CD4-positive, alpha-beta T cell treated with Interleukin-15 for 4 hours (primary cell): ENCODE data around the gene BTD.
"Not testable (repeated sequence)": the region's sequence is repeated elsewhere in the genome, so short reads cannot be mapped to it uniquely, and the experiment has no call there.

Experiments used
- DNase-seq: peaks from one replicate; pipeline ENCODE4 v3.0.0-alpha.2; 2020; ENCODE audit warnings: low spot score

The BTD gene

GRCh38 chr3:15602816-15603215 lies 1.3 kb downstream of the BTD start:
- not testable (repeated sequence) for DNase-seq

GRCh38 chr3:15604584-15604983 lies 3.0 kb downstream of the BTD start:
- DNase-seq: not testable (repeated sequence)

GRCh38 chr3:15606434-15606891 lies 4.9 kb downstream of the BTD start:
- DNase-seq: no peak

- no peak for DNase-seq
These were observed 8.7 kb downstream of the BTD start for GRCh38 chr3:15610082-15610759.

GRCh38 chr3:15611018-15611417 lies 9.5 kb downstream of the BTD start:
- no peak for DNase-seq

- DNase-seq: no peak
These were observed 10.5 kb downstream of the BTD start for GRCh38 chr3:15612001-15612400.

- no peak for DNase-seq
These were observed 13.4 kb downstream of the BTD start for GRCh38 chr3:15614958-15615357.

GRCh38 chr3:15616053-15616452 lies 14.5 kb downstream of the BTD start:
- DNase-seq: no peak

GRCh38 chr3:15619659-15620464 lies 18.3 kb downstream of the BTD start:
- DNase-seq: not testable (repeated sequence)

GRCh38 chr3:15623535-15624440 lies 22.2 kb downstream of the BTD start:
- peak; percentile 35 for DNase-seq

- DNase-seq: no peak
These were observed 27.4 kb downstream of the BTD start for GRCh38 chr3:15628967-15629366.

GRCh38 chr3:15629860-15630597 lies 28.5 kb downstream of the BTD start:
- DNase-seq: peak; percentile 81

GRCh38 chr3:15630646-15631350 lies 29.3 kb downstream of the BTD start:
- peak; percentile 6 for DNase-seq

GRCh38 chr3:15631426-15632211 lies 30.1 kb downstream of the BTD start:
- no peak for DNase-seq

GRCh38 chr3:15632212-15632580 lies 30.7 kb downstream of the BTD start:
- no peak for DNase-seq

GRCh38 chr3:15633159-15633558 lies 31.6 kb downstream of the BTD start:
- no peak for DNase-seq

- no peak for DNase-seq
These were observed 32.4 kb downstream of the BTD start for GRCh38 chr3:15633766-15634598.

GRCh38 chr3:15634671-15635070 lies 33.1 kb downstream of the BTD start:
- DNase-seq: no peak

GRCh38 chr3:15635121-15635661 lies 33.6 kb downstream of the BTD start:
- DNase-seq: no peak
